HepG2 (cell line): ENCODE results near the gene DUS3L. TPM values are rescaled to one million over a fixed set of nuclear protein-coding genes. Genes with fewer than 3 reads are reported as not detected.

ENCODE experiments used
- ASH2L ChIP-seq: fragments of 300-600, 200-600 bp; sonication (generic); IDR thresholded peaks from 2 replicates; pipeline ENCODE4 v1.7.0; 2017; ENCODE audit warnings: low read depth, mild to moderate bottlenecking, moderate library complexity, mixed read lengths, low read length; ENCODE audit not compliant: insufficient read length
- E2F2 ChIP-seq: sonication (generic); formaldehyde crosslinking; IDR thresholded peaks from 2 replicates; pipeline ENCODE4 v1.4.0; 2020; ENCODE audit warnings: missing genetic modification reagents, borderline replicate concordance
- KLF6 ChIP-seq: IDR thresholded peaks from 2 replicates; pipeline ENCODE4 v1.8.0; 2016; ENCODE audit warnings: missing biosample characterization, missing genetic modification reagents
- MEIS2 ChIP-seq: sonication (generic); formaldehyde crosslinking; IDR thresholded peaks from 2 replicates; pipeline ENCODE4 v1.9.0; 2021; ENCODE audit warnings: mild to moderate bottlenecking, missing genetic modification reagents
- MZF1 ChIP-seq: sonication (generic); formaldehyde crosslinking; IDR thresholded peaks from 2 replicates; pipeline ENCODE4 v1.8.1; 2023; ENCODE audit warnings: mild to moderate bottlenecking, missing genetic modification reagents, borderline replicate concordance
- PHF8 ChIP-seq: sonication (generic); formaldehyde crosslinking; IDR thresholded peaks from 2 replicates; pipeline ENCODE4 v1.5.0; 2020; ENCODE audit warnings: missing genetic modification reagents
- RERE ChIP-seq: IDR thresholded peaks from 2 replicates; pipeline ENCODE4 v1.6.1; 2016; ENCODE audit warnings: low read depth, missing genetic modification reagents, missing compliant biosample characterization
- SIN3B ChIP-seq: fragments of 150-350 bp; IDR thresholded peaks from 2 replicates; pipeline ENCODE4 v1.6.1; 2014; ENCODE audit warnings: low read length
- SMYD3 ChIP-seq: sonication (generic); formaldehyde crosslinking; IDR thresholded peaks from 2 replicates; pipeline ENCODE4 v1.8.1; 2023; ENCODE audit warnings: mild to moderate bottlenecking, missing genetic modification reagents
- ZBTB34 ChIP-seq: sonication (generic); formaldehyde crosslinking; IDR thresholded peaks from 2 replicates; pipeline ENCODE4 v1.8.0; 2022; ENCODE audit warnings: mild to moderate bottlenecking, missing genetic modification reagents
- ZNF280B ChIP-seq: sonication (generic); formaldehyde crosslinking; IDR thresholded peaks from 2 replicates; pipeline ENCODE4 v1.5.0; 2020; ENCODE audit warnings: missing genetic modification reagents, mild to moderate bottlenecking, borderline replicate concordance
- ZNF280D ChIP-seq: sonication (generic); formaldehyde crosslinking; IDR thresholded peaks from 2 replicates; pipeline ENCODE4 v1.5.1; 2020; ENCODE audit warnings: mild to moderate bottlenecking, missing genetic modification reagents
- ZNF749 ChIP-seq: sonication (generic); formaldehyde crosslinking; IDR thresholded peaks from 2 replicates; pipeline ENCODE4 v1.8.0; 2022; ENCODE audit warnings: mild to moderate bottlenecking, missing genetic modification reagents, moderate library complexity, borderline replicate concordance
- ZNF782 ChIP-seq: sonication (generic); formaldehyde crosslinking; IDR thresholded peaks from 2 replicates; pipeline ENCODE4 v1.4.0; 2020; ENCODE audit warnings: missing genetic modification reagents, mild to moderate bottlenecking, borderline replicate concordance
- polyA plus RNA-seq, 8 experiments: library from polyadenylated mRNA; depleted of rRNA in 3 of 8; stranded (reverse) in 7 of 8; unstranded in 1 of 8; fragments of >200 nt; fragmentation: Illumina TruSeq in 4 of 8; extraction: Trizol in 4 of 8; gene quantifications; 2 replicates each; pipeline versions ENCODE4 v1.2.1 to v1.2.3, GENCODE V29; 2011 to 2016; ENCODE audit warnings: low read depth in 4 of 8, missing spikeins in 1 of 8, mixed read lengths in 1 of 8; ENCODE audit not compliant: insufficient read depth in 1 of 8
- total RNA-seq, 5 experiments: library from RNA; depleted of rRNA; stranded (reverse); fragments of >200 nt; fragmentation: Illumina TruSeq; extraction: Trizol; gene quantifications; 2 replicates each; pipeline ENCODE4 v1.2.3, GENCODE V29; 2016; ENCODE audit warnings: low read depth in 1 of 5

DUS3L gene
- total and polyA plus RNA-seq, 2 of the 13 experiments (the other 11 are each of a cell fraction or from before 2014, with no cell fraction given) = 13.3 to 25.1 TPM

GRCh38 chr19:5826531-5827341, 35.8 kb upstream of the DUS3L start (continued):
- peak; percentile 60; the same call in 1 of the 2 replicates for TF ChIP-seq ZNF280D
- peak; percentile 38; the same call in 1 of the 2 replicates for TF ChIP-seq RERE (CRISPR knock-in tag)
- no peak for TF ChIP-seq PHF8 (CRISPR knock-in tag)
- peak; percentile 89 for TF ChIP-seq ZBTB34
- TF ChIP-seq ZNF782 = peak; percentile 31; the same call in 1 of the 2 replicates
- TF ChIP-seq KLF6 (CRISPR knock-in tag) = 0 out of 2 replicates have a peak, but pooled peaks have one; percentile 74
- no peak; the same call in 1 of the 2 replicates for TF ChIP-seq ZNF280B
- TF ChIP-seq MEIS2 (CRISPR knock-in tag) = peak; percentile 75; the same call in 1 of the 2 replicates
- peak; percentile 40; the same call in 1 of the 2 replicates for TF ChIP-seq E2F2 (CRISPR knock-in tag)
- no peak for TF ChIP-seq SIN3B
- TF ChIP-seq SMYD3 (CRISPR knock-in tag) = 0 out of 2 replicates have a peak, but pooled peaks have one; percentile 39
- 0 out of 2 replicates have a peak, but pooled peaks have one; percentile 18 for TF ChIP-seq MZF1 (CRISPR knock-in tag)
- 0 out of 2 replicates have a peak, but pooled peaks have one; percentile 67 for TF ChIP-seq ZNF749 (CRISPR knock-in tag)
- TF ChIP-seq ASH2L = peak; percentile 43
